NCI-H82 (cell line): Measurements from ENCODE around the gene RGS3.

Experiments used
- DNase-seq: peaks from one replicate; lab custom pipeline; 2025; lab: John Stamatoyannopoulos, UW

RGS3 gene

GRCh38 chr9:113585555-113585954 is 122.0 kb downstream of the RGS3 start:
- no peak for DNase-seq

- DNase-seq: peak; percentile 84
Observed at GRCh38 chr9:113587471-113588031, 124.0 kb downstream of the RGS3 start.

GRCh38 chr9:113588242-113588810 is 124.8 kb downstream of the RGS3 start:
- no peak for DNase-seq

- DNase-seq: no peak
Observed at GRCh38 chr9:113588936-113589335, 125.4 kb downstream of the RGS3 start.

- DNase-seq: no peak
Observed at GRCh38 chr9:113589407-113589806, 125.9 kb downstream of the RGS3 start.

- no peak for DNase-seq
Observed at GRCh38 chr9:113589890-113590289, 126.4 kb downstream of the RGS3 start.

GRCh38 chr9:113590389-113590788 is 126.9 kb downstream of the RGS3 start:
- DNase-seq: no peak

GRCh38 chr9:113590991-113591898 is 127.7 kb downstream of the RGS3 start:
- peak; percentile 89 for DNase-seq

- DNase-seq: no peak
Observed at GRCh38 chr9:113591899-113592625, 128.5 kb downstream of the RGS3 start.

- no peak for DNase-seq
Observed at GRCh38 chr9:113592876-113593575, 129.5 kb downstream of the RGS3 start.

GRCh38 chr9:113593682-113594281 is 130.3 kb downstream of the RGS3 start:
- peak; percentile 99 for DNase-seq

GRCh38 chr9:113594484-113595299 is 131.2 kb downstream of the RGS3 start:
- no peak for DNase-seq

- DNase-seq: no peak
Observed at GRCh38 chr9:113596616-113597320, 133.2 kb downstream of the RGS3 start.

GRCh38 chr9:113597390-113598241 is 134.1 kb downstream of the RGS3 start:
- DNase-seq: no peak

GRCh38 chr9:113598451-113598850 is 134.9 kb downstream of the RGS3 start:
- DNase-seq: no peak

GRCh38 chr9:113598883-113599282 is 135.4 kb downstream of the RGS3 start:
- DNase-seq: no peak

GRCh38 chr9:113599646-113600022 is 136.1 kb downstream of the RGS3 start:
- DNase-seq: no peak

- DNase-seq: no peak
Observed at GRCh38 chr9:113600023-113600823, 136.7 kb downstream of the RGS3 start.
